Testis (tissue), 2 donors: ENCODE data around the gene KCNAB1.

ENCODE experiments used
- CTCF ChIP-seq, 3 experiments: fragments of 450-650 bp in 2 of 3; fragments of 200-600 bp in 1 of 3; sonication (generic) in 1 of 3; IDR thresholded peaks; one replicate each; pipeline ENCODE4 v1.5.1; 2016 to 2019; ENCODE audit warnings: antibody characterized with exemption in 3 of 3, mild to moderate bottlenecking in 2 of 3, moderate library complexity in 1 of 3
- POLR2A ChIP-seq: fragments of 450-650 bp; IDR thresholded peaks from one replicate; pipeline ENCODE4 v1.6.1; 2017; ENCODE audit warnings: antibody characterized with exemption, mild to moderate bottlenecking, moderate library complexity

DNA sequence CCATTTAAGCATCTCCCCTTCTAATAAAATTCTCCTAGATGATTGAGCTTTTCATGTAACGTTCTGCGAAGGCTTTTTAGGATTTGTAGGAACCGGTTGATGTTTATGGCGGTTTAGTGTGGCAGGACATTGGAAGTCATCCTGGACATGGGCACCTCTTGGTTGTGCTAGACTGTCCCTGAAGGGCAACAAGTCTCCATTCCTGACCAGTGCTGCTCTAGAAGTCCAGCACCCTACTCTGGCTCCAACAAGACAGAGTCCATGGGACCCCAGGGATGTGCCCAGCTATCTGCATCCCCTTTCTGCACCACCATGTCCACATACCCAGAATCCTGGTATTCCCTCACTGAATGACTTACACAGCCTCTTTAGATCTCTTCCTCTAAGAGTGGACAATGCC is 46.4 kb downstream of the KCNAB1 start:
- TF ChIP-seq CTCF (IDR thresholded peaks at IDR 0.05) (no peak), POLR2A (no peak)
